ENCODE data around the gene KRTAP4-16.
"Not testable (repeated sequence)": the region's sequence is repeated elsewhere in the genome, so short reads cannot be mapped to it uniquely, and the experiment has no call there.

Gene KRTAP4-16

DNA sequence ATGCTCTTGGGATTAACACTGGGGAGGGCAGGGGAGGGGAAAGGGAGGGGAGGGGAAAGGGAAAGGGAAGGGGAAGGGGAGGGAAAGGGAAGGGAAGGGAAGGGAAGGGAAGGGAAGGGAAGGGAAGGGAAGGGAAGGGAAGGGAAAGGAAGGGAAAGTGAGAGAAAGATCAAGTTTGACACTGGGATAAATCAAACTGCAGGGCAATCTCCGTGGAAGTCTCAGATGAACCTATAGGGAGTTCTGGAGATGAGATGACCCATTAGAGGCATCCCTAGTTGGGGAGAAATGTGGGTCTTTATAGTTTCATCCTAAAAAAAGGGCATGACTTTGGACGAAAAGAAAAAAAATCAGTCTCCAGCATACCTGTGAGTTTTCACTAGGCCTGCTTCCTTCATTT lies 19.7 kb upstream of the KRTAP4-16 start:
- H3K9ac ChIP-seq = no peak overlapping the region
- no peak overlapping the region for H3K4me2 ChIP-seq
- H3K79me2 ChIP-seq (ENCODE audit: insufficient read depth, low read depth) = no peaks in the 10 kb centered on the region
- no peaks in the 10 kb centered on the region for H3K36me3 ChIP-seq (ENCODE audit: insufficient read depth)
- H3K27me3 ChIP-seq (ENCODE audit: insufficient read depth, low read depth) = no peaks in the 10 kb centered on the region
- H3K27ac ChIP-seq = no peak overlapping the region
- H2AFZ ChIP-seq (ENCODE audit: low read depth) = no peak overlapping the region
- no peaks in the 10 kb centered on the region for H3K4me1 ChIP-seq (ENCODE audit: low read depth, poor library complexity, severe bottlenecking)
- TF ChIP-seq, protein P1, sequence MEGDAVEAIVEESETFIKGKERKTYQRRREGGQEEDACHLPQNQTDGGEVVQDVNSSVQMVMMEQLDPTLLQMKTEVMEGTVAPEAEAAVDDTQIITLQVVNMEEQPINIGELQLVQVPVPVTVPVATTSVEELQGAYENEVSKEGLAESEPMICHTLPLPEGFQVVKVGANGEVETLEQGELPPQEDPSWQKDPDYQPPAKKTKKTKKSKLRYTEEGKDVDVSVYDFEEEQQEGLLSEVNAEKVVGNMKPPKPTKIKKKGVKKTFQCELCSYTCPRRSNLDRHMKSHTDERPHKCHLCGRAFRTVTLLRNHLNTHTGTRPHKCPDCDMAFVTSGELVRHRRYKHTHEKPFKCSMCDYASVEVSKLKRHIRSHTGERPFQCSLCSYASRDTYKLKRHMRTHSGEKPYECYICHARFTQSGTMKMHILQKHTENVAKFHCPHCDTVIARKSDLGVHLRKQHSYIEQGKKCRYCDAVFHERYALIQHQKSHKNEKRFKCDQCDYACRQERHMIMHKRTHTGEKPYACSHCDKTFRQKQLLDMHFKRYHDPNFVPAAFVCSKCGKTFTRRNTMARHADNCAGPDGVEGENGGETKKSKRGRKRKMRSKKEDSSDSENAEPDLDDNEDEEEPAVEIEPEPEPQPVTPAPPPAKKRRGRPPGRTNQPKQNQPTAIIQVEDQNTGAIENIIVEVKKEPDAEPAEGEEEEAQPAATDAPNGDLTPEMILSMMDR (conservative IDR thresholded peaks at IDR 0.05; ENCODE audit: low read depth, low read length) = no peak
- no peak overlapping the region for H3K4me3 ChIP-seq (IDR thresholded peaks at IDR 0.05; ENCODE audit: insufficient read depth, low read depth, low read length)
- no peaks in the 10 kb centered on the region for H4K20me1 ChIP-seq (ENCODE audit: insufficient read depth)

DNA sequence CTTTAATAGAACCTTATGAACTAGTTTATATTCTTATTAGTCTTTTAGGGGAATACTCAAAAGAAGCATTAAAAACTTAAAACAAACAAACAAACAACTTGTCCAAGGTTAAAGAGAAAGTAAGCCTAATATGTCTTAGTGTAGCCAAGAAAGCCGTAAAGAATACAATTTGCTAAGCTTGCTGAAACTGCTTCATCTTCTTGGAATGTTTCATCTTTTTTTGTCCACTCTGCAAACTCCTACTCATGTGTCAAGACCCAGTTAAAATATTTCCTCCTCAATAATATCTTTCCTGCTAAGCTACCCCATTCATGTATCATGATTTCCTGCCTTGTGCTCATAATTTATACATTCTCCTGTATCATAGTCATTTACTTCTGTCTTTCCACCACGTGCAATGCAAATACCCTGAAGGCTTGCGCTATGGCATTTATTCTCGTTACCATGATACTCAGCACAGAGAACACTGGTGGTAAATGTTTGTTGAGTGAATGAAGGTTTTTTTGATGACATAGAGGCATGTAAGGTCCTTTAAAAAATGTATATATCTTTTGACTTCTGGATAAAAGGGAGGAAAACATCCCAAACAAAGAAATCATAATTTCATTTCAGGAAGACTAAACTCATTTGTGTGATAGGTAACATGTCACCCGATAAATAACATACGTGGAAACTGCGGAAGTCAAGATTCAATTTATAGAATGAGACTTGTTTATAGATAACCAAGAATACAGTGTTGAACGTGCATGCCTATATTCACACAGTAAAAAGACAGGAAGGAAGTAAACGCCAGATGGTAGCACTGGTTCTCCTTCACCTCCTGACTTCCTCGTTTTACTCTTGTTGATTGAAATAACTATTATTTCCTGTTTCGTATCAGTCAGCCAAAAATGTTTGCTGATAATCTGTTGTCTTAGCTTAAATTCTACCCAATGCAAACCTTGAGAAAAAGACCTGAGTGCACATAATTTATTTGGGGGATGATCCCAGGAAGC lies 18.0 kb upstream of the KRTAP4-16 start:
- not testable (repeated sequence) for H4K20me1 ChIP-seq (ENCODE audit: insufficient read depth); H2AFZ ChIP-seq (ENCODE audit: low read depth); H3K27ac ChIP-seq; H3K4me1 ChIP-seq (ENCODE audit: low read depth, poor library complexity, severe bottlenecking); H3K79me2 ChIP-seq (ENCODE audit: insufficient read depth, low read depth); H3K36me3 ChIP-seq (ENCODE audit: insufficient read depth); H3K4me2 ChIP-seq; H3K4me3 ChIP-seq (IDR thresholded peaks at IDR 0.05; ENCODE audit: insufficient read depth, low read depth, low read length); H3K27me3 ChIP-seq (ENCODE audit: insufficient read depth, low read depth); H3K9ac ChIP-seq

DNA sequence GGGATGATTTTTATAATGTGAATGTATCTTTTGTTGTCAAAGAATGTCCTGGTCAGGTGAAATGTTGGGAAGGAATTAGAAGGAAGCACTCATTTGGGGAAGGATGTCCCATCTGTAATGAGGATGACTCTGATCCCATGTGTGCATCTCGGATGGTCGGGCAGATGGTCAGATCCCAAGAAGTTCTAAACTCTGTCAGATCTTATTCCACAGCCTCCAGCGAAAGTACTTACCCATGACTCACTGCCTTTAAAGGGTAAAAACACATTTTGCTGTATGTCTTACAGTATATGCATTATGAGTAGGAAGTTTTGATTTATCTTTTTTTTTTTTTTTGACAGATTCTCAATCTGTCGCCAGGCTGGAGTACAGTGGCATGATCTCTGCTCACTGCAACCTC lies 16.7 kb upstream of the KRTAP4-16 start:
- no peak overlapping the region for H3K4me2 ChIP-seq
- no peaks in the 10 kb centered on the region for H3K4me1 ChIP-seq (ENCODE audit: low read depth, poor library complexity, severe bottlenecking)
- no peak overlapping the region for H2AFZ ChIP-seq (ENCODE audit: low read depth)
- H3K9ac ChIP-seq = no peak overlapping the region
- no peaks in the 10 kb centered on the region for H3K79me2 ChIP-seq (ENCODE audit: insufficient read depth, low read depth)
- no peak overlapping the region for H3K27ac ChIP-seq
- no peak overlapping the region for H3K4me3 ChIP-seq (IDR thresholded peaks at IDR 0.05; ENCODE audit: insufficient read depth, low read depth, low read length)
- no peaks in the 10 kb centered on the region for H4K20me1 ChIP-seq (ENCODE audit: insufficient read depth)
- TF ChIP-seq, protein P1 (conservative IDR thresholded peaks at IDR 0.05; ENCODE audit: low read depth, low read length) = no peak
- H3K36me3 ChIP-seq (ENCODE audit: insufficient read depth) = no peaks in the 10 kb centered on the region
- H3K27me3 ChIP-seq (ENCODE audit: insufficient read depth, low read depth) = no peaks in the 10 kb centered on the region

DNA sequence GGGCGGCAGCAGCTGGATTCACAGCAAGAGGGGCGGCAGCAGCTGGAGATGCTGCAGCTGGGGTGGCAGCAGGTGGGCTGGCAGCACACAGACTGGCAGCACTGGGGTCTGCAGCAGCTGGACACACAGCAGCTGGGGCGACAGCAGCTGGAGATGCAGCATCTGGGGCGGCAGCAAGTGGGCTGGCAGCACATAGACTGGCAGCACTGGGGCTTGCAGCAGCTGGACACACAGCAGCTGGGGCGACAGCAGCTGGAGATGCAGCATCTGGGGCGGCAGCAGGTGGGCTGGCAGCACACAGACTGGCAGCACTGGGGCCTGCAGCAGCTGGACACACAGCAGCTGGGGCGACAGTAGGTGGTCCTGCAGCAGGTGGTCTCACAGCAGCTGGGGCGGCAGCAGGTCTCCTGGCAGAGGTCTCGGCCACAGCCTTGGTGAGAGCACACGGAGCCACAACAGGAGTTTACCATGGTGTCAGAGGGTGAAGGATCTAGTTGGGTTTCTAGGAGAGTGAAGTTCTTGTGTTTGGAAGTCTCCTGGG lies 15.9 kb upstream of the KRTAP4-16 start, which contains the start of gene KRTAP4-11:
KRTAP4-11 (minus strand) TSS at position 528 of the 541 bp plus-strand sequence; CDS start at position 470, 58 bp downstream.
- not testable (repeated sequence) for H3K4me1 ChIP-seq (ENCODE audit: low read depth, poor library complexity, severe bottlenecking); H3K27ac ChIP-seq; H3K27me3 ChIP-seq (ENCODE audit: insufficient read depth, low read depth); H3K4me2 ChIP-seq; H3K79me2 ChIP-seq (ENCODE audit: insufficient read depth, low read depth); H2AFZ ChIP-seq (ENCODE audit: low read depth); H4K20me1 ChIP-seq (ENCODE audit: insufficient read depth); H3K4me3 ChIP-seq (IDR thresholded peaks at IDR 0.05; ENCODE audit: insufficient read depth, low read depth, low read length); H3K9ac ChIP-seq; H3K36me3 ChIP-seq (ENCODE audit: insufficient read depth)

DNA sequence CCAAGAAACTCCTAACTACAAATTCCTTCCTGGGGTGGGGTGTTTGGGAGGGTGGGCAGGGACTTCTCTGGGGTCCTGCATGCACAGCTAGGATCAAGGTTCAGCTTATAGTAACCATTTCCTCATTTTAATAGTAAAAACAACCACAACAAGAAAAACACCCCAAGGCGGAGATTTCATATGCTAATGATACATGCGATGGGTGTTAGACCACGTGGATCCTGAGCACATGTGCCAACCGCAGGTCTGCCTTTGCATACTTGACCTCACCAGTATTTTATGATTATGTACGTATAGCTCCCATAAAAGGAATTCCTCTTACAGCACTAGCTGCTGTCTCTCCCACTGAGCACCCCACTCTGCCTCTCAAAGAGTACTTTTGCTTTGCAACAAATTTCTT lies 14.3 kb upstream of the KRTAP4-16 start:
- Histone ChIP-seq H3K27ac (no peak overlapping the region), H3K9ac (no peak overlapping the region), H4K20me1 (ENCODE audit: insufficient read depth) (no peaks in the 10 kb centered on the region), H3K4me1 (ENCODE audit: low read depth, poor library complexity, severe bottlenecking) (no peaks in the 10 kb centered on the region), H3K79me2 (ENCODE audit: insufficient read depth, low read depth) (no peaks in the 10 kb centered on the region), H3K27me3 (ENCODE audit: insufficient read depth, low read depth) (no peaks in the 10 kb centered on the region), H3K4me2 (no peak overlapping the region), H3K36me3 (ENCODE audit: insufficient read depth) (no peaks in the 10 kb centered on the region), H2AFZ (ENCODE audit: low read depth) (no peak overlapping the region), H3K4me3 (IDR thresholded peaks at IDR 0.05; ENCODE audit: insufficient read depth, low read depth, low read length) (no peak overlapping the region)
- TF ChIP-seq, protein P1 (conservative IDR thresholded peaks at IDR 0.05; ENCODE audit: low read depth, low read length) = no peak
